Smooth muscle cell (in vitro differentiated cells): ENCODE results near the gene IL12A. TPM values are rescaled to one million over a fixed set of nuclear protein-coding genes. Genes with fewer than 3 reads are reported as not detected.

Experiments
- DNase-seq: peaks from one replicate; lab custom pipeline; 2025; ENCODE audit not compliant: unreplicated experiment; lab: John Stamatoyannopoulos, UW
- H2AFZ ChIP-seq: fragments of 200-600 bp; sonication (generic); 2 replicates; pipeline ENCODE4 v1.6.0; 2016; ENCODE audit warnings: antibody characterized with exemption, low read depth, mild to moderate bottlenecking
- H3F3A ChIP-seq: fragments of 200-600 bp; sonication (generic); 2 replicates; pipeline ENCODE4 v1.6.0; 2017; ENCODE audit warnings: antibody characterized with exemption, low read depth
- H3K27ac ChIP-seq: fragments of 200-600 bp; sonication (generic); 2 replicates; pipeline ENCODE4 v1.5.1; 2016; ENCODE audit warnings: low read depth, mild to moderate bottlenecking
- H3K27me3 ChIP-seq: fragments of 200-600 bp; sonication (generic); 2 replicates; pipeline ENCODE4 v1.6.1; 2016; ENCODE audit warnings: low read depth, mild to moderate bottlenecking
- H3K36me3 ChIP-seq: fragments of 200-600 bp; sonication (generic); 2 replicates; pipeline ENCODE4 v1.5.1; 2016; ENCODE audit warnings: low read depth
- H3K4me1 ChIP-seq: fragments of 200-600 bp; sonication (generic); 2 replicates; pipeline ENCODE4 v1.5.1; 2016; ENCODE audit warnings: low read depth
- H3K4me2 ChIP-seq: fragments of 200-600 bp; sonication (generic); 2 replicates; pipeline ENCODE4 v1.6.0; 2016; ENCODE audit warnings: mild to moderate bottlenecking
- H3K4me3 ChIP-seq: fragments of 200-600 bp; sonication (generic); 2 replicates; pipeline ENCODE4 v1.5.1; 2016; ENCODE audit warnings: mild to moderate bottlenecking
- H3K79me2 ChIP-seq: fragments of 200-600 bp; sonication (generic); 2 replicates; pipeline ENCODE4 v1.6.0; 2016; ENCODE audit warnings: low read depth, mild to moderate bottlenecking
- H3K9ac ChIP-seq: fragments of 200-600 bp; sonication (generic); 2 replicates; pipeline ENCODE4 v1.6.0; 2016; ENCODE audit warnings: low read depth
- H3K9me3 ChIP-seq: fragments of 200-600 bp; sonication (generic); replicated peaks from 2 replicates; pipeline ENCODE4 v1.5.1; 2016; ENCODE audit warnings: low read depth
- H4K20me1 ChIP-seq: fragments of 200-600 bp; sonication (generic); 2 replicates; pipeline ENCODE4 v1.6.0; 2016; ENCODE audit warnings: low read depth
- WGBS: methylation state at CpG from one replicate; pipeline ENCODE4 v1.1.7; 2016; ENCODE audit warnings: low lambda C conversion rate; 5-methylcytosine and 5-hydroxymethylcytosine counted together
- polyA plus RNA-seq: library from polyadenylated mRNA; unstranded; fragments of >200 nt; fragmentation: Nextera tagmentation; extraction: Ambion mirVana; gene quantifications from 2 replicates; pipeline ENCODE4 v1.2.1, GENCODE V29; 2016
- total RNA-seq: library from RNA; depleted of rRNA; stranded (reverse); fragments of >200 nt; gene quantifications from 2 replicates; pipeline ENCODE4 v1.2.3, GENCODE V29; 2014
- TF ChIP-seq, protein P1 (sequence below): fragments of 200-600 bp; sonication (generic); IDR thresholded peaks from 2 replicates; pipeline ENCODE4 v1.5.1; 2017; ENCODE audit warnings: borderline replicate concordance, mild to moderate bottlenecking, antibody characterized with exemption; ENCODE audit not compliant: insufficient read depth, poor library complexity, severe bottlenecking

The IL12A gene
- total and polyA plus RNA-seq, 2 experiments from 2014 or later, result 0.09 TPM; not detected in 1

- H3K79me2 ChIP-seq, result no peaks in the 10 kb centered on the region
- H3K9ac ChIP-seq, result no peak overlapping the region
- peak overlapping the region; percentile 72 for H2AFZ ChIP-seq
- no peaks in the 10 kb centered on the region for H3F3A ChIP-seq
- peak overlapping the region; percentile 56 for H3K4me3 ChIP-seq
- H3K4me2 ChIP-seq, result peak overlapping the region; percentile 96
- H3K36me3 ChIP-seq, result no peaks in the 10 kb centered on the region
- TF ChIP-seq, protein P1, sequence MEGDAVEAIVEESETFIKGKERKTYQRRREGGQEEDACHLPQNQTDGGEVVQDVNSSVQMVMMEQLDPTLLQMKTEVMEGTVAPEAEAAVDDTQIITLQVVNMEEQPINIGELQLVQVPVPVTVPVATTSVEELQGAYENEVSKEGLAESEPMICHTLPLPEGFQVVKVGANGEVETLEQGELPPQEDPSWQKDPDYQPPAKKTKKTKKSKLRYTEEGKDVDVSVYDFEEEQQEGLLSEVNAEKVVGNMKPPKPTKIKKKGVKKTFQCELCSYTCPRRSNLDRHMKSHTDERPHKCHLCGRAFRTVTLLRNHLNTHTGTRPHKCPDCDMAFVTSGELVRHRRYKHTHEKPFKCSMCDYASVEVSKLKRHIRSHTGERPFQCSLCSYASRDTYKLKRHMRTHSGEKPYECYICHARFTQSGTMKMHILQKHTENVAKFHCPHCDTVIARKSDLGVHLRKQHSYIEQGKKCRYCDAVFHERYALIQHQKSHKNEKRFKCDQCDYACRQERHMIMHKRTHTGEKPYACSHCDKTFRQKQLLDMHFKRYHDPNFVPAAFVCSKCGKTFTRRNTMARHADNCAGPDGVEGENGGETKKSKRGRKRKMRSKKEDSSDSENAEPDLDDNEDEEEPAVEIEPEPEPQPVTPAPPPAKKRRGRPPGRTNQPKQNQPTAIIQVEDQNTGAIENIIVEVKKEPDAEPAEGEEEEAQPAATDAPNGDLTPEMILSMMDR, result no peak
- DNase-seq, result peak; percentile 26
- WGBS, result 5% methylated on average over 35 of the region's 36 CpGs
- no peaks in the 10 kb centered on the region for H4K20me1 ChIP-seq
- H3K4me1 ChIP-seq, result peaks cover 8% of the 10 kb centered on the region
- H3K27me3 ChIP-seq, result peaks cover 30% of the 10 kb centered on the region
- H3K27ac ChIP-seq, result no peak overlapping the region
- H3K9me3 ChIP-seq, result no peaks in the 10 kb centered on the region
Measured at GRCh38 chr3:160038862-160039562, 50.4 kb downstream of the IL12A start.

- no peak overlapping the region for H3K9ac ChIP-seq
- no peaks in the 10 kb centered on the region for H3K79me2 ChIP-seq
- 54% methylated on average over 3 of the region's 3 CpGs for WGBS
- no peaks in the 10 kb centered on the region for H4K20me1 ChIP-seq
- H3K27me3 ChIP-seq, result peaks cover 30% of the 10 kb centered on the region
- no peak overlapping the region for H3K4me2 ChIP-seq
- no peaks in the 10 kb centered on the region for H3K36me3 ChIP-seq
- H3K27ac ChIP-seq, result no peak overlapping the region
- TF ChIP-seq, protein P1, result no peak
- peaks cover 8% of the 10 kb centered on the region for H3K4me1 ChIP-seq
- H3F3A ChIP-seq, result no peaks in the 10 kb centered on the region
- no peak for DNase-seq
- H3K4me3 ChIP-seq, result no peak overlapping the region
- no peaks in the 10 kb centered on the region for H3K9me3 ChIP-seq
- H2AFZ ChIP-seq, result no peak overlapping the region
Measured at GRCh38 chr3:160040181-160040580, 51.5 kb downstream of the IL12A start.

DNA sequence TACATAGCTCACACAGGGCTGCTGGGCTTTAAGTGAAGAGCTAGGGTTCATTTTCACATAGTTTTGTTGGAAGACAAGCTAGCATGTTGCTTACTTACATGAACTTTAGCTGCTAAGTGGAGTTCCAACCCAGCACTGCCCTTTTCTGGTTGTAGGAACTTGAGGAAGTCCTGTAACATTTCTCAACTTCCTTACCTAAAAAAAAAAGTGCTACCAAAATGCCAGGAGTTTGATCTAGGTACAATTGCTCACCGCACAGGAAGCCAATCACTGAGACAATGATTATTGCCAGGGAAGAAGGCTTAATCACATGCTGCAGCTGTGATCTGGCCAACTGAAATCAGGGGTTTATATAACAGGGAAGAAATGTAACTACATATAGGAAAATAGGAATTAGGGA is 52.8 kb downstream of the IL12A start:
- no peaks in the 10 kb centered on the region for H3K79me2 ChIP-seq
- no peaks in the 10 kb centered on the region for H3F3A ChIP-seq
- H3K27ac ChIP-seq, result no peak overlapping the region
- H3K9me3 ChIP-seq, result no peaks in the 10 kb centered on the region
- WGBS, result 97% methylated on average over 1 of the region's 1 CpG
- H3K36me3 ChIP-seq, result no peaks in the 10 kb centered on the region
- TF ChIP-seq, protein P1, result no peak
- no peak overlapping the region for H3K9ac ChIP-seq
- H2AFZ ChIP-seq, result no peak overlapping the region
- no peaks in the 10 kb centered on the region for H4K20me1 ChIP-seq
- no peak for DNase-seq
- H3K4me2 ChIP-seq, result no peak overlapping the region
- no peak overlapping the region for H3K4me3 ChIP-seq
- H3K4me1 ChIP-seq, result peaks cover 8% of the 10 kb centered on the region
- peaks cover 30% of the 10 kb centered on the region for H3K27me3 ChIP-seq

DNA sequence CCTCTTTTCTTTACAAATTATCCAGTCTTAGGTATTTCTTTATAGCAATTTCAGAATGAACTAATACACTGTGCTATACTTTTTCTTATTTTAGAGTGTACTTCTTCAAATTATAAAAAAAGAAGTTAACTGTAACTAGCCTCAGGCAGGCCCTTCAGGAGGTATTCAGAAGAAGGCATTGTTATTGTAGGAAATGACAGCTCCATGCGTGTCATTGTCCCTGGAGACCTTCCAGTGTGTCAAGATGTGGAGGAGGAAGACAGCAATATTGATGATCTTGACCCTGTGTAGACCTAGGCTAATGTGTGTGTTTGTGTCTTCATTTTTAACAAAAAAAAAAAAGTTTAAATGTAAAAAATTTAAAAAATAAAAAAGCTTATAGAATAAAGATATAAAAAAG is 55.5 kb downstream of the IL12A start:
- peaks cover 5% of the 10 kb centered on the region for H3K27me3 ChIP-seq

More for the DNA sequence above, 55.5 kb downstream of the IL12A start:
- Histone ChIP-seq H3K4me3 (no peak overlapping the region), H2AFZ (no peak overlapping the region), H3K36me3 (no peaks in the 10 kb centered on the region), H3K27ac (no peak overlapping the region), H3K79me2 (no peaks in the 10 kb centered on the region), H3F3A (no peaks in the 10 kb centered on the region), H3K4me2 (no peak overlapping the region), H3K9ac (no peak overlapping the region), H3K4me1 (peaks cover 5% of the 10 kb centered on the region), H4K20me1 (no peaks in the 10 kb centered on the region), H3K9me3 (no peaks in the 10 kb centered on the region)
- no peak for DNase-seq
- 82% methylated on average over 1 of the region's 1 CpG for WGBS
- TF ChIP-seq, protein P1, result no peak
